ENCODE data around the gene ALAD. TPM values are rescaled to one million over a fixed set of nuclear protein-coding genes. Genes with fewer than 3 reads are reported as not detected.

ALAD gene
- total and polyA plus RNA-seq, 2 of the 13 experiments (the other 11 are each of a cell fraction or from before 2014, with no cell fraction given), result 21.8 to 30.1 TPM

- TF ChIP-seq BCL6 (CRISPR knock-in tag; IDR thresholded peaks at IDR 0.05) (peak; percentile 77), ZNF556 (CRISPR knock-in tag; IDR thresholded peaks at IDR 0.05; ENCODE audit: borderline replicate concordance) (no peak), MIER2 (CRISPR knock-in tag; IDR thresholded peaks at IDR 0.05) (0 out of 2 replicates have a peak, but pooled peaks have one; percentile 46), ZNF788 (CRISPR knock-in tag; IDR thresholded peaks at IDR 0.05; ENCODE audit: borderline replicate concordance) (no peak), REL (CRISPR knock-in tag; conservative IDR thresholded peaks at IDR 0.05) (no peak), MLLT10 (CRISPR knock-in tag; IDR thresholded peaks at IDR 0.05) (no peak), HDAC1 (CRISPR knock-in tag; IDR thresholded peaks at IDR 0.05) (peak; percentile 73), ZNF496 (CRISPR knock-in tag; IDR thresholded peaks at IDR 0.05; ENCODE audit: insufficient replicate concordance) (no peak), ZBTB8A (CRISPR knock-in tag; IDR thresholded peaks at IDR 0.05; ENCODE audit: borderline replicate concordance, low read depth) (no peak), RBM22 (optimal IDR thresholded peaks at IDR 0.05; ENCODE audit: low read length) (no peak), SAFB2 (CRISPR knock-in tag; IDR thresholded peaks at IDR 0.05; ENCODE audit: borderline replicate concordance, low read depth) (no peak), MED13 (CRISPR knock-in tag; IDR thresholded peaks at IDR 0.05) (no peak), ZNF572 (CRISPR knock-in tag; IDR thresholded peaks at IDR 0.05) (no peak), ZNF550 (CRISPR knock-in tag; IDR thresholded peaks at IDR 0.05; ENCODE audit: borderline replicate concordance) (no peak), CHD4 (IDR thresholded peaks at IDR 0.05; ENCODE audit: borderline replicate concordance, low read length) (no peak), FOXA1 (IDR thresholded peaks at IDR 0.05) (no peak), FOXA1 (CRISPR knock-in tag; IDR thresholded peaks at IDR 0.05) (peak; percentile 12; the same call in 1 of the 2 replicates)
- TF ChIP-seq, protein P1, sequence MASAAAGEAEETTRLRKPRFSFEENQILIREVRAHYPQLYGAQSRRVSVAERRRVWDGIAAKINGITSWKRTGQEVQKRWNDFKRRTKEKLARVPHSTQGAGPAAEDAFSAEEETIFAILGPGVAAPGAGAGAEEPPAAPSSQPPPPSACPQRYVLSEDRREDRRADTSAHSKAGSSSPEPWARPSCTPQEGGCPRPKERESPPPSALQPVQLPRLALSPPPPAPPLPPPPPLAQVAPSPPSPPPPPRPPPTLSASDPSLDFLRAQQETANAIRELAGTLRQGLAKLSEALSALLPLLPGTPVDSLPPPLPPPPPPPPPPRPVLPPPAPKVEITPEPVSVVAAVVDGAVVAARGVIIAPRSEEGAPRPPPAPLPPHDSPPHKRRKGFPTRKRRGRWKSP (CRISPR knock-in tag; IDR thresholded peaks at IDR 0.05), result no peak
- TF ChIP-seq, protein P2, sequence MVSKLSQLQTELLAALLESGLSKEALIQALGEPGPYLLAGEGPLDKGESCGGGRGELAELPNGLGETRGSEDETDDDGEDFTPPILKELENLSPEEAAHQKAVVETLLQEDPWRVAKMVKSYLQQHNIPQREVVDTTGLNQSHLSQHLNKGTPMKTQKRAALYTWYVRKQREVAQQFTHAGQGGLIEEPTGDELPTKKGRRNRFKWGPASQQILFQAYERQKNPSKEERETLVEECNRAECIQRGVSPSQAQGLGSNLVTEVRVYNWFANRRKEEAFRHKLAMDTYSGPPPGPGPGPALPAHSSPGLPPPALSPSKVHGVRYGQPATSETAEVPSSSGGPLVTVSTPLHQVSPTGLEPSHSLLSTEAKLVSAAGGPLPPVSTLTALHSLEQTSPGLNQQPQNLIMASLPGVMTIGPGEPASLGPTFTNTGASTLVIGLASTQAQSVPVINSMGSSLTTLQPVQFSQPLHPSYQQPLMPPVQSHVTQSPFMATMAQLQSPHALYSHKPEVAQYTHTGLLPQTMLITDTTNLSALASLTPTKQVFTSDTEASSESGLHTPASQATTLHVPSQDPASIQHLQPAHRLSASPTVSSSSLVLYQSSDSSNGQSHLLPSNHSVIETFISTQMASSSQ (IDR thresholded peaks at IDR 0.05; ENCODE audit: low read depth), result peak; percentile 62
- TF ChIP-seq, protein P2 (CRISPR knock-in tag; IDR thresholded peaks at IDR 0.05; ENCODE audit: borderline replicate concordance), result no peak
- TF ChIP-seq, protein P3, sequence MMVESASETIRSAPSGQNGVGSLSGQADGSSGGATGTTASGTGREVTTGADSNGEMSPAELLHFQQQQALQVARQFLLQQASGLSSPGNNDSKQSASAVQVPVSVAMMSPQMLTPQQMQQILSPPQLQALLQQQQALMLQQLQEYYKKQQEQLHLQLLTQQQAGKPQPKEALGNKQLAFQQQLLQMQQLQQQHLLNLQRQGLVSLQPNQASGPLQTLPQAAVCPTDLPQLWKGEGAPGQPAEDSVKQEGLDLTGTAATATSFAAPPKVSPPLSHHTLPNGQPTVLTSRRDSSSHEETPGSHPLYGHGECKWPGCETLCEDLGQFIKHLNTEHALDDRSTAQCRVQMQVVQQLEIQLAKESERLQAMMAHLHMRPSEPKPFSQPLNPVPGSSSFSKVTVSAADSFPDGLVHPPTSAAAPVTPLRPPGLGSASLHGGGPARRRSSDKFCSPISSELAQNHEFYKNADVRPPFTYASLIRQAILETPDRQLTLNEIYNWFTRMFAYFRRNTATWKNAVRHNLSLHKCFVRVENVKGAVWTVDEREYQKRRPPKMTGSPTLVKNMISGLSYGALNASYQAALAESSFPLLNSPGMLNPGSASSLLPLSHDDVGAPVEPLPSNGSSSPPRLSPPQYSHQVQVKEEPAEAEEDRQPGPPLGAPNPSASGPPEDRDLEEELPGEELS (CRISPR knock-in tag; IDR thresholded peaks at IDR 0.05), result peak; percentile 68
- TF ChIP-seq, protein P4, sequence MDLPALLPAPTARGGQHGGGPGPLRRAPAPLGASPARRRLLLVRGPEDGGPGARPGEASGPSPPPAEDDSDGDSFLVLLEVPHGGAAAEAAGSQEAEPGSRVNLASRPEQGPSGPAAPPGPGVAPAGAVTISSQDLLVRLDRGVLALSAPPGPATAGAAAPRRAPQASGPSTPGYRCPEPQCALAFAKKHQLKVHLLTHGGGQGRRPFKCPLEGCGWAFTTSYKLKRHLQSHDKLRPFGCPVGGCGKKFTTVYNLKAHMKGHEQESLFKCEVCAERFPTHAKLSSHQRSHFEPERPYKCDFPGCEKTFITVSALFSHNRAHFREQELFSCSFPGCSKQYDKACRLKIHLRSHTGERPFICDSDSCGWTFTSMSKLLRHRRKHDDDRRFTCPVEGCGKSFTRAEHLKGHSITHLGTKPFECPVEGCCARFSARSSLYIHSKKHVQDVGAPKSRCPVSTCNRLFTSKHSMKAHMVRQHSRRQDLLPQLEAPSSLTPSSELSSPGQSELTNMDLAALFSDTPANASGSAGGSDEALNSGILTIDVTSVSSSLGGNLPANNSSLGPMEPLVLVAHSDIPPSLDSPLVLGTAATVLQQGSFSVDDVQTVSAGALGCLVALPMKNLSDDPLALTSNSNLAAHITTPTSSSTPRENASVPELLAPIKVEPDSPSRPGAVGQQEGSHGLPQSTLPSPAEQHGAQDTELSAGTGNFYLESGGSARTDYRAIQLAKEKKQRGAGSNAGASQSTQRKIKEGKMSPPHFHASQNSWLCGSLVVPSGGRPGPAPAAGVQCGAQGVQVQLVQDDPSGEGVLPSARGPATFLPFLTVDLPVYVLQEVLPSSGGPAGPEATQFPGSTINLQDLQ (CRISPR knock-in tag; IDR thresholded peaks at IDR 0.05), result no peak
Measured at GRCh38 chr9:113381909-113382411, 19.1 kb downstream of the ALAD start (continued).

Measured in HepG2 (cell line).